ENCODE data around the gene MCM5. TPM values are rescaled to one million over a fixed set of nuclear protein-coding genes. Genes with fewer than 3 reads are reported as not detected.

MCM5 gene
- total and polyA plus RNA-seq, 7 donors = 9.9 to 42.6 (median 13.4) TPM

GRCh38 chr22:35386670-35387288 is 13.2 kb upstream of the MCM5 start:
- H3K4me1 ChIP-seq = peaks cover 0 to 4% (median under 1%) of the 10 kb centered on the region in 4 donors
- peaks cover 0 to 28% (median 10%) of the 10 kb centered on the region in 4 donors for H3K36me3 ChIP-seq
- intact Hi-C loops (cut with DNase I) = no loop called here
- H3K4me3 ChIP-seq = no peak overlapping the region
- H3K27ac ChIP-seq = no peak overlapping the region
- TF ChIP-seq POLR2AphosphoS5 (IDR thresholded peaks at IDR 0.05) = no peak
- TF ChIP-seq CTCF (IDR thresholded peaks at IDR 0.05) = no peak
- no peak for TF ChIP-seq POLR2A (IDR thresholded peaks at IDR 0.05)
- TF ChIP-seq EP300 (IDR thresholded peaks at IDR 0.05) = no peak
- DNase-seq = no peak
- no peaks in the 10 kb centered on the region for H3K9me3 ChIP-seq
- 93 to 96% methylated on average over 19 of the region's 19 CpGs for WGBS, 2 donors
- H3K27me3 ChIP-seq = no peaks in the 10 kb centered on the region

DNA sequence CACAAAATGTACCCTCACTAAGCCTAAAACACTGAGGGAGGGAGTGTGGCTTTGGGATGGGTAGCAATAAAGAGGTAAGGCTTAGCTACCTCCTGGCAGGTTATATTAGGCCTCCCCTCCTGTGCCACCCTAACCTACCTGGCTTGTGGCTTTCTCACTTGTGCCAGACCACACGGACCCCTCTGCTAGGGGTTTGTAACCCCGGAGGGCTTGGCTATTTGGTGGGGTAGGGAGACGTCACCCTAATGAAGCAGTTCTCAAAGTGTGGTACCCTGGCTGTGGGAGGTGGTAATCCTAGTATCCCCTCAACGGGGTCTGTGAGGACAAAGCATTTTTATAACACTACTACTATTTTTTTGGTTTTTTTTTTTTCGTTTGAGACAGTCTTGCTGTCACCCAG is 9.0 kb upstream of the MCM5 start:
- no peak for DNase-seq
- no peaks in the 10 kb centered on the region for H3K4me1 ChIP-seq
- intact Hi-C loops (cut with DNase I) = no loop called here
- H3K27ac ChIP-seq = no peak overlapping the region
- no peaks in the 10 kb centered on the region for H3K27me3 ChIP-seq
- WGBS, 2 donors = 88 to 93% methylated on average over 5 of the region's 5 CpGs
- no peaks in the 10 kb centered on the region for H3K9me3 ChIP-seq
- H3K4me3 ChIP-seq = no peak overlapping the region
- TF ChIP-seq CTCF (IDR thresholded peaks at IDR 0.05) = no peak
- TF ChIP-seq POLR2AphosphoS5 (IDR thresholded peaks at IDR 0.05) = no peak
- TF ChIP-seq POLR2A (IDR thresholded peaks at IDR 0.05) = no peak
- TF ChIP-seq EP300 (IDR thresholded peaks at IDR 0.05) = no peak
- peaks cover 0 to 44% (median 10%) of the 10 kb centered on the region in 4 donors for H3K36me3 ChIP-seq

DNA sequence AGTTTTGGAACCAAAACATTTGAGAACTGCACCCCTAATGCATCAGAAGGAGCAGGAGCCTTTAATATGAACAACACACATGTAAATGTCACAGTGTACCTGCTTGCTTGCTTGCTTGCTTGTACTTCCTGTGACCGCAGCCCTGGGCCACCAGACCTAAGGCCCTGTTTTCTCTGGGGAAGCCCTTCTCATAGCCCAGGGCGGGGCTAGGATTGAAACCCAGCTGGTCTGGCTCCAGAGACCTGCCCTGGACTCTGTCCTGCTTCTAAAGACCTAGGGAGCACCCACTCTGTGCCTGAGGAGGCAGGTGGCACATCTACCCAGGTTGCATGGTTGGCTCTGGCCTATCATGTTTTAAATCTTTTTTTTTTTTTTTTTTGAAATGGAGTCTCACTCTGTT is 7.6 kb upstream of the MCM5 start:
- no peak for DNase-seq
- no peak overlapping the region for H3K4me3 ChIP-seq
- intact Hi-C loops (cut with DNase I) = no loop called here
- H3K4me1 ChIP-seq = no peaks in the 10 kb centered on the region
- WGBS, 2 donors = 22 to 54% methylated on average over 2 of the region's 2 CpGs
- TF ChIP-seq CTCF (IDR thresholded peaks at IDR 0.05) (no peak), POLR2AphosphoS5 (IDR thresholded peaks at IDR 0.05) (no peak)
- H3K36me3 ChIP-seq = peaks cover 0 to 34% (median 2%) of the 10 kb centered on the region in 4 donors
- no peaks in the 10 kb centered on the region for H3K27me3 ChIP-seq
- no peaks in the 10 kb centered on the region for H3K9me3 ChIP-seq
- no peak overlapping the region for H3K27ac ChIP-seq

DNA sequence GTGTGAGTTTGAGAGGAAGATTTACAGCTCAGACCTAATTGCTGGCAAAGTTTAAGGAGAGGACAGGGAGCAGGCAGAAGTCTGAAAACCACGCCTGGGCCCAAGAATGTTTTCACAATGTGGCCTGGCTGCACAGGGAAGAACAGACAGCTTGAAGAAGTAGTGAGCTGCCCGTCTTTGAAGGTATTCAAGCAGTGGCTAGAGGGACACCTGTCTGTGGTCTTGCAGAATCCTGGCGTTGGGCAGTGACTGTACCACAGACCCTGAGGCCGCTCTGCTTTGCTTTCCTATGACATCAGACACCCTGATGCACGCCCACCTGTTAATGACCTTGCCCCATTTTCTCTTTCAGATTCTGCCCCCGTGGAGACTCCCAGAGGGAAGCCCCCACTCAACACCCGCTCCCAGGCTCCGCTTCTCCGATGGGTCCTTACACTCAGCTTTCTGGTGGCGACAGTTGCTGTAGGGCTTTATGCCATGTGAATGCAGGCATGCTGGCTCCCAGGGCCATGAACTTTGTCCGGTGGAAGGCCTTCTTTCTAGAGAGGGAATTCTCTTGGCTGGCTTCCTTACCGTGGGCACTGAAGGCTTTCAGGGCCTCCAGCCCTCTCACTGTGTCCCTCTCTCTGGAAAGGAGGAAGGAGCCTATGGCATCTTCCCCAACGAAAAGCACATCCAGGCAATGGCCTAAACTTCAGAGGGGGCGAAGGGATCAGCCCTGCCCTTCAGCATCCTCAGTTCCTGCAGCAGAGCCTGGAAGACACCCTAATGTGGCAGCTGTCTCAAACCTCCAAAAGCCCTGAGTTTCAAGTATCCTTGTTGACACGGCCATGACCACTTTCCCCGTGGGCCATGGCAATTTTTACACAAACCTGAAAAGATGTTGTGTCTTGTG is 6.6 kb upstream of the MCM5 start:
- no peak for DNase-seq
- no peak overlapping the region for H3K27ac ChIP-seq
- no peak overlapping the region for H3K4me3 ChIP-seq
- TF ChIP-seq CTCF (IDR thresholded peaks at IDR 0.05) (no peak), EP300 (IDR thresholded peaks at IDR 0.05) (no peak), POLR2AphosphoS5 (IDR thresholded peaks at IDR 0.05) (no peak), POLR2A (IDR thresholded peaks at IDR 0.05) (no peak)
- H3K27me3 ChIP-seq = no peaks in the 10 kb centered on the region
- H3K9me3 ChIP-seq = no peaks in the 10 kb centered on the region
- 75 to 87% methylated on average over 16 of the region's 16 CpGs for whole genome bisulfite sequencing, 2 donors
- H3K36me3 ChIP-seq = peaks cover 0 to 29% (median 0%) of the 10 kb centered on the region in 4 donors
- intact Hi-C loops (cut with DNase I) = no loop called here
- H3K4me1 ChIP-seq = no peaks in the 10 kb centered on the region
